Measurements from ENCODE around the gene NSG2.

Gene NSG2

GRCh38 chr5:174030286-174030685 lies 15.2 kb upstream of the NSG2 start:
- no peaks in the 10 kb centered on the region for H3K36me3 ChIP-seq (ENCODE audit: control insufficient read depth in 1 of 2, insufficient read depth in 2 of 2, low read length in 2 of 2)
- H3K4me1 ChIP-seq (ENCODE audit: control insufficient read depth in 1 of 2, insufficient read depth in 2 of 2, low read length in 2 of 2), result no peaks in the 10 kb centered on the region
- H3K27me3 ChIP-seq (ENCODE audit: low read depth, low read length), result no peaks in the 10 kb centered on the region
- no peak overlapping the region for H3K27ac ChIP-seq (ENCODE audit: low read length)
- H3K4me3 ChIP-seq (ENCODE audit: low read depth in 1 of 2, low read length in 2 of 2), result no peak overlapping the region
- peaks cover 0 to 11% of the 10 kb centered on the region in 2 donors for H3K9me3 ChIP-seq (ENCODE audit: control insufficient read depth in 1 of 2, low read length in 2 of 2)

GRCh38 chr5:174044466-174045254 lies 846 bp upstream of the NSG2 start:
- H3K4me3 ChIP-seq (ENCODE audit: low read depth in 1 of 2, low read length in 2 of 2), result no peak overlapping the region
- H3K4me1 ChIP-seq (ENCODE audit: control insufficient read depth in 1 of 2, insufficient read depth in 2 of 2, low read length in 2 of 2), result no peaks in the 10 kb centered on the region
- no peak overlapping the region for H3K27ac ChIP-seq (ENCODE audit: low read length)
- H3K36me3 ChIP-seq (ENCODE audit: control insufficient read depth in 1 of 2, insufficient read depth in 2 of 2, low read length in 2 of 2), result no peaks in the 10 kb centered on the region
- H3K27me3 ChIP-seq (ENCODE audit: low read depth, low read length), result no peaks in the 10 kb centered on the region
- H3K9me3 ChIP-seq (ENCODE audit: control insufficient read depth in 1 of 2, low read length in 2 of 2), result no peaks in the 10 kb centered on the region

DNA sequence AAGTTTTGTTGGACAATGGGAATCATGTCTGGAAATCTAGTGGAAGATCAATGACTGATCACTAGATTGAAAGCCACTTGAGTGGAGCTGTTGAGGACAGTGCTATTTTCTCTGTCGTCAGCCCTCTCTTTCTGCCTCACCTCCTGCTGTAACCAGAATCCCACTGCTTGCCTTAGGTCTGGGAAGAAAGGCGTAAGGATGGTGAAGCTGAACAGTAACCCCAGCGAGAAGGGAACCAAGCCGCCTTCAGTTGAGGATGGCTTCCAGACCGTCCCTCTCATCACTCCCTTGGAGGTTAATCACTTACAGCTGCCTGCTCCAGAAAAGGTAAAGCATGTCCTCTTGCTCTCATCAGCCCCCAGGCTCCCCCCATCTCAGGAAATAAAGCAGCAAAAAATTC lies 1.1 kb downstream of the NSG2 start:
- no peaks in the 10 kb centered on the region for H3K9me3 ChIP-seq (ENCODE audit: control insufficient read depth in 1 of 2, low read length in 2 of 2)
- no peaks in the 10 kb centered on the region for H3K27me3 ChIP-seq (ENCODE audit: low read depth, low read length)
- H3K4me3 ChIP-seq (ENCODE audit: low read depth in 1 of 2, low read length in 2 of 2), result no peak overlapping the region
- H3K27ac ChIP-seq (ENCODE audit: low read length), result no peak overlapping the region
- H3K36me3 ChIP-seq (ENCODE audit: control insufficient read depth in 1 of 2, insufficient read depth in 2 of 2, low read length in 2 of 2), result no peaks in the 10 kb centered on the region
- H3K4me1 ChIP-seq (ENCODE audit: control insufficient read depth in 1 of 2, insufficient read depth in 2 of 2, low read length in 2 of 2), result no peaks in the 10 kb centered on the region

DNA sequence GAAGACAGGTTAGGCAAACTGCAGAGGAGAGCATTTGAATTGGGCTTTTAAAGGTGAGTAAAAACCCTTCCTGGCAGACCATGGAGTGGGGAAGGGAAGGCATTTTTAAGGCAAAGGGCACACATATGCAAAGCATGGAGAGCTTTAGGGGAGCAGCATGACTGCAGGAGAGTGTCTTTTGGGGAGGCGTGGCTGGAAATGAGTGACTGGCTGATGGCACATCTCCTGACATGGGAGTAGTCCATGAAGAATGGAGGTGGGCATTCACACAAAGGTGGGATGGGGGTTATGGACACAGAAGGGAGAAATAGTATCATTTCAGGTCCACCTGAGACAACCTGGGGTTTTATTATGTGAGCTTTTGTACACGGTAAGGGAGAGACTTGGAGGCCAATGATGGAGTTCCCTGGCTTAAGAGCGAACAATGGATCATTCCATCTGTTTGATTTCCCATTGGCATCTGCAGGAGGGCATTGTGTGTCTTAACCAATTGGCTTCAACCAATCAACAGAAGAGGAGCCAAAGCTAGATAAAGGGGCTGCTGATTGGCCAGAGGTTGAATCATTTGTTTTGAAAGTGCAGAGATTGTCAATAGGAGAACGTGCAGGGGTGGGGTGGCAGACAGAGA lies 2.1 kb downstream of the NSG2 start:
- Histone ChIP-seq H3K27ac (ENCODE audit: low read length) (no peak overlapping the region), H3K4me1 (ENCODE audit: control insufficient read depth in 1 of 2, insufficient read depth in 2 of 2, low read length in 2 of 2) (no peaks in the 10 kb centered on the region), H3K4me3 (ENCODE audit: low read depth in 1 of 2, low read length in 2 of 2) (no peak overlapping the region), H3K36me3 (ENCODE audit: control insufficient read depth in 1 of 2, insufficient read depth in 2 of 2, low read length in 2 of 2) (no peaks in the 10 kb centered on the region), H3K27me3 (ENCODE audit: low read depth, low read length) (no peaks in the 10 kb centered on the region), H3K9me3 (ENCODE audit: control insufficient read depth in 1 of 2, low read length in 2 of 2) (no peaks in the 10 kb centered on the region)

DNA sequence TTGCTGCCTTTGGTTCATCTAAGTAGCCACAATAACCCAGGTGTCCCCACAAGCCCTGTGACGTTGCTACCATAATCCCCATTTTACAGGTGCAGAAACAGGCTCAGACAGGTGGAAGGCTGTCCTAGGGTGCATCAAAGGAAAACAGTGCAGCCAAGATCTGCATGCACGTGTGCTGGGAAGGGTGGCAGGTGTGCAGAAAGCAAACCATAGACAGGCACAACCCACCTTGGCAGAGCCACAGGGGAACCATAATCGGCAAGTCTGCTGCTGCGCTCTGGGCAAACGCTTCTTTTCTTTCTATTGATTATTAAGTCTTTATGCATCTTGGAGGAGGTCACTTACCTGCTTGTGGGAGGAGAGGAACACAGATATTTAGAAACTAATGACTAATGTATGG lies 7.1 kb downstream of the NSG2 start:
- H3K36me3 ChIP-seq (ENCODE audit: control insufficient read depth in 1 of 2, insufficient read depth in 2 of 2, low read length in 2 of 2), result no peaks in the 10 kb centered on the region
- H3K27ac ChIP-seq (ENCODE audit: low read length), result no peak overlapping the region
- no peaks in the 10 kb centered on the region for H3K4me1 ChIP-seq (ENCODE audit: control insufficient read depth in 1 of 2, insufficient read depth in 2 of 2, low read length in 2 of 2)
- H3K9me3 ChIP-seq (ENCODE audit: control insufficient read depth in 1 of 2, low read length in 2 of 2), result no peaks in the 10 kb centered on the region
- H3K4me3 ChIP-seq (ENCODE audit: low read depth in 1 of 2, low read length in 2 of 2), result no peak overlapping the region
- H3K27me3 ChIP-seq (ENCODE audit: low read depth, low read length), result no peaks in the 10 kb centered on the region

DNA sequence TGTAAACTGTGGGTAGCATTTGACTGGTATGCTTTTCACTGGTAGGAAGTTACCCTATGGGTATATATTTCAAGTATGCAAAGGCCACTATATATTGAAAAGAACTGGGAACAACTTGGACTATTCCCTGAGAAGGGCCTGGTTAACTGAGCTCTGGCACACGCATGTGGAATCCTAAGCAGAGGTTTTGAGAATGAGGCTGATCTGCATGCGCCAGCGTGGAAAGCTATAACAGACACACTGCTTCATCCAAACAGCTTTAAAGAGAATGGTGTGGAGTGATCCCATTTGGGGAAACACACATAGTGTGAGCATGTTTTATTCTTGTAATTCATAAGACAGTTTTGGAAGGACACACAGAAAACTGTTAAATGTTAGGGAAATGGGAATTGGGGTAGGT lies 8.4 kb downstream of the NSG2 start:
- no peak overlapping the region for H3K4me3 ChIP-seq (ENCODE audit: low read depth in 1 of 2, low read length in 2 of 2)
- no peaks in the 10 kb centered on the region for H3K9me3 ChIP-seq (ENCODE audit: control insufficient read depth in 1 of 2, low read length in 2 of 2)
- H3K4me1 ChIP-seq (ENCODE audit: control insufficient read depth in 1 of 2, insufficient read depth in 2 of 2, low read length in 2 of 2), result no peaks in the 10 kb centered on the region
- H3K36me3 ChIP-seq (ENCODE audit: control insufficient read depth in 1 of 2, insufficient read depth in 2 of 2, low read length in 2 of 2), result no peaks in the 10 kb centered on the region
- H3K27ac ChIP-seq (ENCODE audit: low read length), result no peak overlapping the region
- no peaks in the 10 kb centered on the region for H3K27me3 ChIP-seq (ENCODE audit: low read depth, low read length)

DNA sequence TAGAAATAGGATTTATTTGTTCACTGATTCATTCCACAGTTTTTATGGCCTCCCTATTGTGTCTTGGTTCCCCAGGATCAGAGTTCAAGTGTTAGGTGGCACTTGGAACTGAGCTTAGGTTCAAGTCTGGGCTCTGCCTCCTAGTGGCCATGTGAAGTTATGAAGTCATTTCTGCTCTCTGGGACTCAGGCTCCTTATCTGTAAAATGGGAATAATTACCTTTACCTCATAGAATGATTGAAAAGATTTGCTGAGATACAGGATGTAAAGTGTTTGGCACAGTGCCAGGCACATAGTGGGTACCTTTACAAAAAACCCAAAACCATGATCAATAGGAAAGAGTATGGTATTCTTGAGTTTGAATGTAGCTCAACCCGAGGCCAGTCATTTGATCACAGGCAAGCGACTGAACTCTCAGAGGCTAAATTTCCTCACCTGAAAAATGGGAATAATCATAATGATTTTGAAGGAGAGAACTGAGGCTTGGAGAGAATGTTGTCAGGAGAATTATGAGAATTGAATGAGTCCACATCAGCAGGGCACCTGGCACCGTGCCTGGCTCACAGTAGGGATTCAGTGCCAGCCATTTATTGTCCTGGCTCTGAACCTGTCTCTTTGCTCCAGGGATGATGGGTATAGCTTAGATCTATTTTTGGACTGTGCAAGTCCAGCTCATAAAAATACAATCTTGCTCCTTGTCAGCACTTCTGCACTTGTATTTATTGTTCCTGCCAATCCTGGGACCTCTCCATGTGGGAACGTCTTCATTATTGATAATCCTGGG lies 10.8 kb downstream of the NSG2 start:
- H3K36me3 ChIP-seq (ENCODE audit: control insufficient read depth in 1 of 2, insufficient read depth in 2 of 2, low read length in 2 of 2), result no peaks in the 10 kb centered on the region
- H3K27ac ChIP-seq (ENCODE audit: low read length), result no peak overlapping the region
- H3K9me3 ChIP-seq (ENCODE audit: control insufficient read depth in 1 of 2, low read length in 2 of 2), result peaks cover 0 to 5% of the 10 kb centered on the region in 2 donors
- H3K4me3 ChIP-seq (ENCODE audit: low read depth in 1 of 2, low read length in 2 of 2), result no peak overlapping the region
- no peaks in the 10 kb centered on the region for H3K4me1 ChIP-seq (ENCODE audit: control insufficient read depth in 1 of 2, insufficient read depth in 2 of 2, low read length in 2 of 2)
- H3K27me3 ChIP-seq (ENCODE audit: low read depth, low read length), result no peaks in the 10 kb centered on the region

DNA sequence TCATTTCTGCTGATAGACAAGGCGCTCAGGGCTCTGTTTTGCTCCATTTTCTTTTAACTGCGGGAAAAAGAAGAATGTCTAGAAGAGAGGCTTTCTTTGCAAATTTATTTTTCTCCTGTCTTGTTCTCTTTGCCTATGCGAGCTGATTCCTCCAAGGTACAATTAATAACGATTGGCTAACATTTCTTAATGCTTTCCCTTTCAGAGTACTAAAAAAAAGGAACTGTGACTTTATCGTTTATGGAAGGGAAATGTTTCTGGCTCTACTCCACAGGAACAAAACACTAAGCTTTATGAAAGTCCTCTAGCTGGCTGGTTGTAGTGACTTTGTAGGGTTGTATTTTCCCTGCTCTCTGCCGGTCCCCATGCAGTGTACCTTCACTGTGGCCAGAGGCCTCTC lies 11.7 kb downstream of the NSG2 start:
- Histone ChIP-seq H3K4me3 (ENCODE audit: low read depth in 1 of 2, low read length in 2 of 2) (no peak overlapping the region), H3K36me3 (ENCODE audit: control insufficient read depth in 1 of 2, insufficient read depth in 2 of 2, low read length in 2 of 2) (no peaks in the 10 kb centered on the region), H3K9me3 (ENCODE audit: control insufficient read depth in 1 of 2, low read length in 2 of 2) (peaks cover 0 to 5% of the 10 kb centered on the region in 2 donors), H3K27me3 (ENCODE audit: low read depth, low read length) (no peaks in the 10 kb centered on the region), H3K4me1 (ENCODE audit: control insufficient read depth in 1 of 2, insufficient read depth in 2 of 2, low read length in 2 of 2) (no peaks in the 10 kb centered on the region), H3K27ac (ENCODE audit: low read length) (no peak overlapping the region)

GRCh38 chr5:174058433-174059122 lies 13.1 kb downstream of the NSG2 start:
- H3K27me3 ChIP-seq (ENCODE audit: low read depth, low read length), result no peaks in the 10 kb centered on the region
- H3K27ac ChIP-seq (ENCODE audit: low read length), result no peak overlapping the region
- H3K9me3 ChIP-seq (ENCODE audit: control insufficient read depth in 1 of 2, low read length in 2 of 2), result peaks cover 0 to 5% of the 10 kb centered on the region in 2 donors
- H3K4me3 ChIP-seq (ENCODE audit: low read depth in 1 of 2, low read length in 2 of 2), result no peak overlapping the region
- H3K36me3 ChIP-seq (ENCODE audit: control insufficient read depth in 1 of 2, insufficient read depth in 2 of 2, low read length in 2 of 2), result no peaks in the 10 kb centered on the region
- H3K4me1 ChIP-seq (ENCODE audit: control insufficient read depth in 1 of 2, insufficient read depth in 2 of 2, low read length in 2 of 2), result no peaks in the 10 kb centered on the region

- H3K4me3 ChIP-seq (ENCODE audit: low read depth in 1 of 2, low read length in 2 of 2), result no peak overlapping the region
Observed at GRCh38 chr5:174059247-174059646, 13.7 kb downstream of the NSG2 start.

More at GRCh38 chr5:174059247-174059646, 13.7 kb downstream of the NSG2 start:
- Histone ChIP-seq H3K4me1 (ENCODE audit: control insufficient read depth in 1 of 2, insufficient read depth in 2 of 2, low read length in 2 of 2) (no peaks in the 10 kb centered on the region), H3K9me3 (ENCODE audit: control insufficient read depth in 1 of 2, low read length in 2 of 2) (peaks cover 0 to 5% of the 10 kb centered on the region in 2 donors), H3K27ac (ENCODE audit: low read length) (no peak overlapping the region), H3K27me3 (ENCODE audit: low read depth, low read length) (no peaks in the 10 kb centered on the region), H3K36me3 (ENCODE audit: control insufficient read depth in 1 of 2, insufficient read depth in 2 of 2, low read length in 2 of 2) (no peaks in the 10 kb centered on the region)
